Activated CD4-positive, alpha-beta T cell treated with anti-CD3 and anti-CD28 coated beads, Interleukin-2, amount 10 ng/mL, durations not matched to agents 24 days and 14 days (primary cell): ENCODE results near the gene ATP2B1. TPM values are rescaled to one million over a fixed set of nuclear protein-coding genes. Genes with fewer than 3 reads are reported as not detected.
"Not testable (repeated sequence)": the region's sequence is repeated elsewhere in the genome, so short reads cannot be mapped to it uniquely, and the experiment has no call there.

Experiments used
- DNase-seq: peaks from one replicate; pipeline ENCODE4 v3.0.0; 2022
- H3K27ac Mint-ChIP-seq: one replicate; pipeline ENCODE4 v1.8.0; 2022; ENCODE audit warnings: mild to moderate bottlenecking, mixed read lengths
- H3K27me3 Mint-ChIP-seq: one replicate; pipeline ENCODE4 v1.8.0; 2022; ENCODE audit warnings: mixed read lengths
- H3K36me3 Mint-ChIP-seq: one replicate; pipeline ENCODE4 v1.8.0; 2022; ENCODE audit warnings: low read depth, mild to moderate bottlenecking, mixed read lengths
- H3K4me1 Mint-ChIP-seq: one replicate; pipeline ENCODE4 v1.8.0; 2021; ENCODE audit warnings: mixed read lengths
- H3K4me3 Mint-ChIP-seq: one replicate; pipeline ENCODE4 v1.8.0; 2022; ENCODE audit warnings: mild to moderate bottlenecking, moderate library complexity, mixed read lengths
- H3K9me3 Mint-ChIP-seq: one replicate; pipeline ENCODE4 v1.8.0; 2021; ENCODE audit warnings: mixed read lengths
- intact Hi-C: fragments of 100-400 bp; cut with micrococcal nuclease; formaldehyde crosslinking; loops from one replicate; pipeline ENCODE4 v1.15.1; 2023
- total RNA-seq: library from RNA; stranded (reverse); gene quantifications from 2 replicates; pipeline ENCODE4 v1.2.3, GENCODE V29; 2022

ATP2B1 gene
- total RNA-seq, 1 donor from 2014 or later: 19.7 TPM

DNA sequence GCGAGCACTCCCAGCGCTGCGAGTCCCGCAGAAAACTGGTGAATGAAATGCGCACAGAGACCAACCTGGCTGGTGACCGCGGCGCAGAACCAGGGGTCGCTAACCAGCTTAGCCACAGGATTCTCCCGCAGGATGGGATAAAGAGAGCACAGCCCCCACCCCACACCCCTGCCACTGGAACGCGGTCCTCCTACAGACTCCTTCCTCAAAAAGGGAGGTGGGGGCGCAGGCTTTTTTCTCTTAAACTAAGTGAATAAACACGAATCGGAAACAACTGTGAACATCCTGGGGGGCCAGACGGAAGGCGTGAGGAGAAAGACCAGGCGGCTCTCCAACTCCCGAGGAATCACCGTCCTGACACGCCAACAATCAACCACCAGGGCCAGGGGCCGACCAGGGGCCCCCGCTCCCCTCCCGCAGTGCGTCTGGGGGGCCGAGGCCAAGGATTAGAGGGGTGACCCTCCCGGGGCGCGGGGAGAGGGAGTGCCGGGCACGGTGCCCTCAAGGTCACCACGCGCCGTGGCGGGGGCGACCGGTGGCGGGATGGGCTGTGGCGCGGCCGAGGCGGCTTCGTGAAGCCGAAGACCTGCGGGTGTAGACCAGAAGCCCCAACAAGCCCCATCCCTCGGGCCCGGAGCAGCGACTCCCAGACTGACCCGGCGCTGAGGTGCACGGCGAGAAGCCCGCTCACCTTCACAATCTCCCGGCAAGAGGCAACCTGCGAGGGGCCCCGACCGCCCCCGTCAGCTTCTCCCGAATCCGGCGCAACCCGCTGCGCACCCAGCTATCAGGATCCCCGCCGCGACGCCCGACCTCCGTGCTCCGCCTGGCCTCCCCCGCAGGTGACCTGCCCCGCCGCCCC is 704 bp downstream of the ATP2B1 start:
- intact Hi-C loops: loop anchor here (2.0 to 5.0 kb wide), 9 partner anchors 46 to 1409 kb away; partner anchors contain the start of gene DUSP6
- H3K27me3 Mint-ChIP-seq: peaks cover 33% of the 10 kb centered on the region
- H3K4me1 Mint-ChIP-seq: peaks cover 31% of the 10 kb centered on the region
- peak overlapping the region; percentile 93 for H3K27ac Mint-ChIP-seq
- H3K9me3 Mint-ChIP-seq: no peaks in the 10 kb centered on the region
- H3K36me3 Mint-ChIP-seq: no peaks in the 10 kb centered on the region
- peak; percentile 82 for DNase-seq
- H3K4me3 Mint-ChIP-seq: peak overlapping the region; percentile 96

DNA sequence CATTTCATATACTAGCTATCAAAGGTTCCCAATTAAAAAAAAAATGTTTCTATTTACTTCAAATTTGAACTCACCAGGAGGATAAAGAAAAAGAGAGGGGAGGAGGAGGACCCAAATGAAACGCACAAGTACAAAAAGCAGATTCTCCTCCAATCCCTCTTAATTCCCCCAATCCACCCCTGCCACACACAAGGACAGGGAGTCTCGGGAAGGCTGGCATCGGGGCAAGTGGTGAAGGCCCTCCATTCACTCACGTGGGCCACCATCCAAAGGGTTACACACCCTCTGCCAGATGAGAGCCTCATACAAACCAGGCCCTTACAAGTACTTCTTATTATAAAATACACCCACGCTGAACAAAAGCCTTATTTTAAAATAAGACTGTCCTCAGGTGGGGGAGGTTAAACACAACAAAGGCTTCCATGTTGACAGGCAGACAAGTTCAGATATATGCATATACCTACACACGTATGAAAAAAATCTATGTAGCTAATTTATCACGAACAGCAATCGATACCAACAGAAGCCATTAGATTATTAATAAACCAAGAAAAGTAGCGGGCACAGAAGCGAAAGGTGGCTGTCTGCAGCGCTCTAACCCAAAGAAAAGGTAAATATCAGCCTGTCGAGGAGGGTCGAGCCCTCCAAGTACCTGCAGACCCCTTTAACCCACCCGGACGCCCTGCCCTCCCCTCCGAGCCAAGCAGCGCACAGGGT is 1.5 kb downstream of the ATP2B1 start:
- DNase-seq: no peak
- H3K27me3 Mint-ChIP-seq: peaks cover 29% of the 10 kb centered on the region
- peak overlapping the region; percentile 96 for H3K4me3 Mint-ChIP-seq
- no peaks in the 10 kb centered on the region for H3K9me3 Mint-ChIP-seq
- peaks cover 31% of the 10 kb centered on the region for H3K4me1 Mint-ChIP-seq
- intact Hi-C loops: loop anchor here (5.0 kb wide), 7 partner anchors 45 to 690 kb away; no protein-coding TSS in a partner anchor
- H3K27ac Mint-ChIP-seq: peak overlapping the region; percentile 93
- no peaks in the 10 kb centered on the region for H3K36me3 Mint-ChIP-seq

DNA sequence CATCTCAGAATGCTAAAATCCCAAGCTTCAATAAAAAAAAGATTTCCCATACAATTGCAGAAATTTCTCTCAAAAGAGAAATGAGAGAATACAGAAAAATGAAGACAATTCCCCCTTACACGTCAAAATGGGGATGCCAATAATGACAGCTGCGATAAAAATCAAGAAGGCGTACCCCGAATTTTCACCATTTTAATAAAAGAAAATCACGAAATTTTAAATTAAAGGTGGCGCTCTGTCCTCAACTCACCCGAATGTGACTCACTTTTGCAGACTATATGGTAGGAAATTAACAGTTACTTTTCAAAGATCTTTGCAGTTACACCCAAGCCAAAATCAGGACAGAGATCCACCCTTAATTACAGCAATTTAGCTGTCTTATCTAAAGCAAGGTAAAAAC is 2.1 kb downstream of the ATP2B1 start:
- H3K27me3 Mint-ChIP-seq: peaks cover 25% of the 10 kb centered on the region
- H3K4me1 Mint-ChIP-seq: peaks cover 31% of the 10 kb centered on the region
- H3K4me3 Mint-ChIP-seq: peak overlapping the region; percentile 96
- intact Hi-C loops: loop anchor here (5.0 kb wide), 7 partner anchors 44 to 689 kb away; no protein-coding TSS in a partner anchor
- H3K27ac Mint-ChIP-seq: no peak overlapping the region
- H3K9me3 Mint-ChIP-seq: no peaks in the 10 kb centered on the region
- H3K36me3 Mint-ChIP-seq: no peaks in the 10 kb centered on the region
- DNase-seq: no peak

DNA sequence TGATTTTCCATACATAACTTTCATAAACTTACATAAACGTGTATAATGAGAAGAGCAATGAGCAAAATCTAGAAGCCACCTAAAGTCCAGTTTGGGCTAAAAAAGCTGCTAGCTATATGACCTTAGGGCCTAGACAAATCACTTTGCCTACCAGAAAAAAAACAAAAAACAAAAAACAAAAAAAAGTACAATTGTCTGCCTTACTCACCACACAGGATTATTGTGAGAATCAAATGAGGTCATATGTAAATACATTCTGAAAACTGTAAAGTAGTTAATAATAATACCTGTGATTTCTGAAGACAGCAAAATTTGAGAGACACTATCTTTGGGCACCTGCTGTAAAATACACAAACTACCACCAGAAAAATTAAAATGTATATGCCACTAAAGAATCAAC is 4.2 kb downstream of the ATP2B1 start:
- no peaks in the 10 kb centered on the region for H3K9me3 Mint-ChIP-seq
- intact Hi-C loops: no loop called here
- DNase-seq: no peak
- peaks cover 27% of the 10 kb centered on the region for H3K4me1 Mint-ChIP-seq
- peaks cover 14% of the 10 kb centered on the region for H3K27me3 Mint-ChIP-seq
- no peak overlapping the region for H3K27ac Mint-ChIP-seq
- peaks cover 2% of the 10 kb centered on the region for H3K36me3 Mint-ChIP-seq
- no peak overlapping the region for H3K4me3 Mint-ChIP-seq

DNA sequence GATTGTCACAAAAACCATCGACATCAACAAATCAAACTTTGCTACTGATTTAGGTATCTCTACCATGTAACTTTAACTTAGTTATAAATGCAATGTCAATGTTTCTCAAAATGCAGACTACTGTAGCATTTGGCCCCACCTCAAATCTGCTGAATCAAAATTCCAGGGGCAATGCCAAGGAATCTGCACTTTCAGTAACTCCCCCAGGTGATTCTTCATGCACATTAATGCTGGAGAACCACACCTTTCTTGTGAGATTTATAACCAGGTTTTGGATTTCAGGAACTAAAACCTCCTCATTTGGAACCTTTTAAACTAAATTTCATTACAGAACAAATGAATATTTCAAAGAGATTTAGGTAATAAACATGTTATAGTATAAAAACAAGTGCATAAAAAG is 4.9 kb downstream of the ATP2B1 start:
- H3K9me3 Mint-ChIP-seq: no peaks in the 10 kb centered on the region
- peaks cover 2% of the 10 kb centered on the region for H3K36me3 Mint-ChIP-seq
- H3K4me3 Mint-ChIP-seq: no peak overlapping the region
- H3K27ac Mint-ChIP-seq: no peak overlapping the region
- intact Hi-C loops: no loop called here
- H3K4me1 Mint-ChIP-seq: peaks cover 27% of the 10 kb centered on the region
- H3K27me3 Mint-ChIP-seq: peaks cover 14% of the 10 kb centered on the region
- DNase-seq: no peak

DNA sequence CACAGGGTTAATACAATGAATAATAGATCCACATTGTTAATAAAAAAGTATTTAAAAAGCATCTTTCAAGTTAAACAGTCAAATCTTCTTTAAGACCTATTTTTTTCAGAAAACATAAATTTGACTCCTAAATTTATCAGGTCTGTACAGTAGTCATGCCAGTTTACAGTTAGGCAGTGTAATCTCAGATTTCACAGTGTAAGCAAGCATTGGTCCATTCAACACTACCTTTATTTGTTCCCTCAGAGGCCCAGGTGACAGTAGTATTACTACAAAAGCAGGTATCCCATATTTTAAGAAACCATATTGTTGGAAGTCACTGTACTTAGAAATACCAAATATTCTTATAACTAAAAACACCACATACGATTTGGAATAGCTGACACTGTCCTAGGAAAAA is 6.1 kb downstream of the ATP2B1 start:
- DNase-seq: no peak
- Mint-ChIP-seq H3K27me3 (peaks cover 13% of the 10 kb centered on the region), H3K27ac (no peak overlapping the region), H3K4me3 (no peak overlapping the region), H3K4me1 (peaks cover 26% of the 10 kb centered on the region), H3K36me3 (peaks cover 4% of the 10 kb centered on the region), H3K9me3 (no peaks in the 10 kb centered on the region)
- intact Hi-C loops: no loop called here

DNA sequence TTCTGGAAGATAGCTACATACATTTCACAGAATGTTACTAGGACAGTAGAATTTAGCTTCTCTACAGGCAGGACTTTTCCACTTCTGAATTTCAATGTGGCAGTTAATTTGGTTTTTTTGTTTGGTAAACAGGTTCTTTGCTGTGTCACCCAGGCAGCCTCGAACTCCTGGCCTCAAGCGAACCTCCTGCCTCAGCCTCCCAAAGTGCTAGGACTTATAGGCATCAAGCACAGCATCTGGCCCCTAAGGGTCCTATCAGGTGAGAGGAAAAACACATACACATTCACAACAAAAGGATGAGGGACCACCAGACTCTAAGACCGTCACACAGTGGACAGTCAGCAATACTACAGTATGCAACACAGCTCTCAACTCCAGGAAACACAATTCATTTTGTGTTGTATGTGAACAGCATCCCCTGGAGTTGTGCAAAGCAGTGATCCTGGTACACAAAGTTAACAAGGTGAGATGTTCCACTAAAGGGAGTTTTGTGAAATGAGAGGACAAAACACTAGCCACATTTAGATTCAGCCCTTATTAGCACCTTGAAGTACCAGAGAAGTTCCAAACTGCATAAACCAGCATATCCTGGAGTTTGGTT is 6.9 kb downstream of the ATP2B1 start:
- Mint-ChIP-seq H3K27me3 (peaks cover 9% of the 10 kb centered on the region), H3K4me3 (no peak overlapping the region), H3K36me3 (peaks cover 4% of the 10 kb centered on the region), H3K27ac (no peak overlapping the region), H3K4me1 (peaks cover 20% of the 10 kb centered on the region), H3K9me3 (no peaks in the 10 kb centered on the region)
- DNase-seq: no peak
- intact Hi-C loops: no loop called here

DNA sequence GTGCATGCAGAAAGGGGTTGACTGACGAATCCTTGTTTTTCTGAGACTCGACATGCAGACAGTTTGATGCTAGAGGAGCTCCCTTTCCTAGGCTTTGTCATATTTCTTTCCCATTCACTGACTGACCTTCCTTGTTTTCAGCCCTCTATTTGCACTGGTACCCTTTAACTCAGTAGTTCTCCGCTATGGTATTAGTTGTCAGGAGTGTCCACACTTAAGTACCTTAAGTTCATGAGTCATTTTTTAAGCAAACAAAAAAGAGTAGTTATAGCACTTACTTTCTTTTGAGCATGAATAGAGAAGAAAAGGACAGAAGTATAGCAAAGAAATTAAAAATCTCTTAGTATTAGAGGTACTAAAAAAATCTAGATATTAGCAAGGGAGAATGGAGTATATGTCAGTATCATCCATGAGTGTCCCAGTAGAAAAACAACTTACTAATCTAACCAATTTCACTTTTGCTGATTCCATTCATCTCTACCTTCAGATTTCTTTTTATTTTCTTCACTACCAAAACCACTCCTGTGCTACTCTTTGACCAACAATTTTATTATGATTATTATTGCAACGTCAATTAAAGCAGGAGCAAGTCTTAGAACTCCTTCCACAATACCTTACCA is 8.3 kb downstream of the ATP2B1 start:
- Mint-ChIP-seq H3K9me3 (no peaks in the 10 kb centered on the region), H3K27me3 (no peaks in the 10 kb centered on the region), H3K27ac (no peak overlapping the region), H3K36me3 (peaks cover 4% of the 10 kb centered on the region), H3K4me1 (peaks cover 18% of the 10 kb centered on the region), H3K4me3 (no peak overlapping the region)
- intact Hi-C loops: no loop called here
- DNase-seq: no peak

DNA sequence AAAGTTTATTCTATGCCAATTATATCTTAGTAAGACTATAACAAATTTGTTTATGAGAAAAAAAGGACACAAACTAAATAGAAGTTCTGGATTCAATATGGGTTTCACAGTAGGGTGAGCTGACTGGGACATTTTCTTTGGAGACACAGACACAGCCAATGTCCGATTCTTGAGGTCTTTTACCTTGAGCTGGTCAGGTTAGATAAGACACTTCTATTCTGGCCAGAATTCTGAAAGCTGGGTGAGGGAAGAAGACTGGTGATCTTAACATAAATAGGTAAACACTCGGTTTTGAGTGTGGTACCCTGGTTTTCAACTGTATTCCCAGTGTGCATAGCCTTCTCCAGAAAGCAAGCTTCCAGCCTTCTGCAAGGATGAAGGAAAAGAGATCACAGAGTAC is 10.0 kb downstream of the ATP2B1 start:
- Mint-ChIP-seq H3K9me3 (no peaks in the 10 kb centered on the region), H3K27me3 (no peaks in the 10 kb centered on the region), H3K27ac (no peak overlapping the region), H3K36me3 (peaks cover 4% of the 10 kb centered on the region), H3K4me1 (peaks cover 10% of the 10 kb centered on the region), H3K4me3 (no peak overlapping the region)
- intact Hi-C loops: no loop called here
- no peak for DNase-seq

DNA sequence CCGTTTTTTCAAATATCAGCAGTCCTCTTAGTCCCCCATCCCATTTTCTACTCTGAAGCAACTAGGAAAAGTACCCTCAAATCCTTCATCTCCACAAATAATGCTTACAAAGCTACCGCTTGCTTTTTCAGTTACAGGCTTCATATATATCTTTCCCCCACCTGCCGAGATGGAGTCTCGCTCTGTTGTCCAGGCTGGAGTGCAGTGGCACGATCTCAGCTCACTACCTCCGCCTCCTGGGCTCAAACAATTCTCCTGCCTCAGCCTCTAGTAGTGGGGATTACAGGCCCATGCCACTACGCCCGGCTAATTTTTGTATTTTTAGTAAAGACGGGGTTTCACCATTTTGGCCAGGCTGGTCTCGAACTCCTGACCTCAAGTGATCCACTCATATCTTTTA is 10.9 kb downstream of the ATP2B1 start:
- peaks cover 10% of the 10 kb centered on the region for H3K4me1 Mint-ChIP-seq
- H3K4me3 Mint-ChIP-seq, H3K36me3 Mint-ChIP-seq, intact Hi-C loops, H3K27ac Mint-ChIP-seq, H3K27me3 Mint-ChIP-seq, H3K9me3 Mint-ChIP-seq, DNase-seq: not testable (repeated sequence)

DNA sequence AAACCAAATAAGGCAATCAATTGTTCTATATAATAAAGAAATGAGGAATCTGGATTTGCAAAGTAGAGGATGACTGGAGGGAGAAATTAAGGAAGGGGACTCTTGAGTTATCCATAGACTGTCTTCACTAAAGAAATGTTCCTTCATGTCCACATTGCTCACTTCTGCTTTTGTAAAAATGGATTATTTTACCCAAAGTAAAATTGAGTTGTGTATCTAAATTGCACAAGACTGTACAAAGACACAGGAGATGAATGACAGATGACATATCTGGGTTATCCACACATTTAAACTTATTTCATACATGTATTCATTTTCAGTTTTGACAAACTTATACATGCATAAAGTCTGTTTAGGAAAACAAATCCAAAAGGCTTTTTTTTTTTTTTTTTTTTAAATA is 11.3 kb downstream of the ATP2B1 start:
- no peaks in the 10 kb centered on the region for H3K9me3 Mint-ChIP-seq
- peaks cover 10% of the 10 kb centered on the region for H3K4me1 Mint-ChIP-seq

DNA sequence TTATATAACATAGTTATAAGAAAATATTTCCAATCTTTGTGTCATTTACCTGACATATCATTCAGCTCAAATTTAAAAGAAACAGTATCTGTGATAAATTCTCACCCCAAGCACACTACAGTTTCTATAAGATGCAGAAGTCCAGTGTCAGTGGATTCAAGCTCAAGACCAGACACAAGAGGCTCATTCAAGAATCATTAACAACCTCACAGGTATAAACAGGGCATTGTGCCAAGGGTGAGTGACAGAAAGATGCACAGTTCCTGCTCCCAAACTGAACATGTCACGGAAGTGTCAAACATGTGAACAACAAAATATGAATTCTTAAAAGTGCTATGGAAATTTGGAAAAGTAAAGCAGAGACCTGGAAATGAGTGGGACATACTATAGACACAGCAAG is 12.8 kb downstream of the ATP2B1 start:
- no peaks in the 10 kb centered on the region for H3K9me3 Mint-ChIP-seq
- H3K36me3 Mint-ChIP-seq: peaks cover 4% of the 10 kb centered on the region
- intact Hi-C loops: no loop called here
- no peaks in the 10 kb centered on the region for H3K27me3 Mint-ChIP-seq
- peaks cover 10% of the 10 kb centered on the region for H3K4me1 Mint-ChIP-seq
- no peak overlapping the region for H3K4me3 Mint-ChIP-seq
- no peak overlapping the region for H3K27ac Mint-ChIP-seq
- no peak for DNase-seq

More for the DNA sequence above, 11.3 kb downstream of the ATP2B1 start:
- DNase-seq: no peak
- Mint-ChIP-seq H3K27me3 (no peaks in the 10 kb centered on the region), H3K27ac (no peak overlapping the region), H3K36me3 (peaks cover 4% of the 10 kb centered on the region), H3K4me3 (no peak overlapping the region)
- intact Hi-C loops: no loop called here

DNA sequence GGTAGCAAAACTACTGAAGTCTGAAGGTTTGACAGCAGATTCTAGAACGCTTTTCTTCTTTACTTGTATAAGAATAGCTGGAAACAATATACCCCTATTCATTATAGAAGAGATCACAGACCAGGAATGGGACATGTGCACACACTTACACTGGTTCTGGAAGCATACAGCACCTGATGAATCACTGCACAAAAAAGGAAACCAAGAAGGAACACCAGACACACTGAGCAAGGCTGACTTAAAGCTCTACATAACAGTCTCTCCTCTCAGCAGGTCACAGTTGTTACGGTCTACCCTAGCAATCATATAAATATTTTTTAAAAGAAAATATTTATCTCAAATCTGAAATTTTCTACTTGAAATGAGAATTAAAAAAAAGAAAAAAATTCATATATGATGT is 13.5 kb downstream of the ATP2B1 start:
- no peaks in the 10 kb centered on the region for H3K9me3 Mint-ChIP-seq
- H3K4me3 Mint-ChIP-seq: no peak overlapping the region
- DNase-seq: no peak
- no peaks in the 10 kb centered on the region for H3K27me3 Mint-ChIP-seq
- peaks cover 2% of the 10 kb centered on the region for H3K36me3 Mint-ChIP-seq
- H3K27ac Mint-ChIP-seq: no peak overlapping the region
- peaks cover 9% of the 10 kb centered on the region for H3K4me1 Mint-ChIP-seq
- intact Hi-C loops: no loop called here
